ENCODE results near the gene U2AF1L4.
A peak's percentile ranks its signal among the peaks of the same experiment; 100 is the strongest.

U2AF1L4 gene

DNA sequence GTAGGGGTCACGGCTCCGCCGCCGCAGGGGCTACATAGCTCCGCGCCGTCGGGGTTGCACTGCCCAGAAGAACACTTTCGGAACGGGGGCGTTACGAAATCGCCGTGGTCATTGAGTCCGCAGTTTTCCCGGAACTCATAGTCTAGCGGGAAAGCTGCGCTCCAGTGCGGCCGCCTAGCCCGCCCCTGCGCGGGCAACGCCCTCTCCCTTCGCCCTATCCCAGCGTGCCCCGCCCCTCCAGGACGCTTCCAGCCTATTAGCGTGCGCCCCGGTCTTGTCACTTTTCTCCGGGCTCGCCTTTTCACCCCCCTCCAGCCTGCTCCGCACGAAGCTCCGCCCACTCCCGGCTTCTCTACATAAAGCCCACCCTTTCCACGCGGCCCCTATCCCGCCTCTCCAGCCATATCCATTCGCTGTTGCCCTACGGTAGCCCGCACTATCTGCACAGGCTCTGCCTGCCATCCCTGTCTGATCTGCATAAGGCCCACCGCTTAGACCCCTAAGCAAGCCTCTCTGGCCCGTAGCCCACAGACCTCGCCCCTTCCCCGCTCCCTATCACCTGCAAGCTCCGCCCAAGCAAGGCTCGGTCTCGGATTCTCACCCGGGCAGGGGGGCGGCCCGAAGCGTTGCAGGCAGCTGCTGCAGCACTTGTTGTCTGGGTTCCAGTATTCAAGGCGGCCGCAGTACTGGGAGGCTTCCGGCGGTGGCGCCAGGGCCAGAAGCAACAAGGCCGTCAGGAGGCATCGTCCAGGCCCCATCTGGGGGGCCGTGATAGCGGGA is 4.6 kb downstream of the U2AF1L4 start:
- peak; percentile 83 to 87 for DNase-seq (ENCODE audit: low read depth in 2 of 2)

DNA sequence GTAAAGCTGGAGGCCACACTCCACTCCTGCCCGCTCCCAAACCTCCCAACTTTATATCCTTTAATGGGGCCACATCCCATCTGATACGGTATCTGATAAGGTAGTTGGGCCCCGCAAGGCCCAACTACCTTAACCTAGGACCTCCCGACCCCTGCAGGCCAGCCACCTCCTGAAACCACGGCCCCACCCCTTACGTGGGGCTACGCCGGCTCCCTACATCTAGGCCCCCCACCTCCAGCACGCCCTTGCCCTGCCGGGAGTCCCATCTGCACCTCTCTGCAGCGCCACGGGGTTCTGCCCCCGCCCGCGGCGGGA is 5.2 kb downstream of the U2AF1L4 start:
- DNase-seq (ENCODE audit: low read depth in 2 of 2) = no peak

DNA sequence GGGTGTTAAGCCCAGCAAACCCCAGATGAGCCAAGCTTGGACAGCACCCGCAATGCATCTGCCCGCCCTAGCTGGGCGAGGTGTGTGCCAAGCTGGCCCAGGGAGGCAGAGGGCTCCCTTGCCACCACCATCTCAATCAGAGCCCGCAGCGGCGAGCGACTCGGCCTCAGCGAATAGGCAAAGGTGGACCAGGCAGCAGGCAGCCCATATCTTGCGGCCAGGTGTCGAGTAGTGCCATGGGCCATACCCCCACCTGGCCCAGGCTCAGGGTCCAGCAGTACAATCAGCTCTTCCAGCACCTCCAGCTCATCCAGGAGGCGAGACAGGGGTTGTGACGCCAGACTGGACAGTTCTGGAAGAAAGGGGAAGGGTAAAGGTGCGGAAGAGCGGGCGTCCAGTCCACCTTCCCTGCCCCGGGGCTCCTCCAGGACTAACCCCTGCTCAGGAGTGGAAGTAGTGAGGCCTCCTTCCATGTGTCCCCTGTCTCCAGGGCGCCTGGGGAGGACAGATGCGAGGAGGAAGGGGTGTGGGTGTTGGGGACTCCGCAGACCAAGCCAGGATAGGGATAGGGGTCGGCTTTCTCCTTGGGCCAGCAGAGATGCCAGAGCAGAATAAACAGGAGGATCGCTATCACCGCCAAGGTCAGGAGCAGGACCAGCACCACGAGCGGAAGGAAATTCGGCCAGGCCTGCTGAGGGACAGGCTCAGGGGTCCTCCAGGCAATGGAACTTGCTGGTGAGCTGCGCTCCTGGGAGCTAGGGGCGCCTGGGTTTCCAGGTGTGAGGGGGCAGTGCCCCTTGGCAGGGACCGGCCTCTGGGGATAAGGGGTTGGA is 5.7 kb downstream of the U2AF1L4 start:
- no peak for DNase-seq (ENCODE audit: low read depth in 2 of 2)

DNA sequence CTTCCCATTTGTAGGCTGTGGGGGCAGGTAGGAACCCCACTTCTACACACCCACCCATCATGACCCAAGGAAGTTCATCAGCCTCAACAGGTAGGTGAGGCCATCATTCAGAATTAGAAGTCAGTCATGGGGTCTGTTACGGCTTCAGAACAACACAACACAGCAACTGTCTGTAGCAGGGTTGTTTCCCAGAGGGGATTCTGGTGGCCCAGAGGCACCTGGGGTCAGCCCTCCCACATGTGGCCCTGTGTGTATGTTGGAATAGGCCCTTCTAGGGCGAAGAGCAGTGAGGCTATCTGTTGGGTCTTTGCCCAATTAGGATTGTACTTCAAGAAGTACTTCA is 6.4 kb downstream of the U2AF1L4 start:
- DNase-seq (ENCODE audit: low read depth in 2 of 2) = no peak

DNA sequence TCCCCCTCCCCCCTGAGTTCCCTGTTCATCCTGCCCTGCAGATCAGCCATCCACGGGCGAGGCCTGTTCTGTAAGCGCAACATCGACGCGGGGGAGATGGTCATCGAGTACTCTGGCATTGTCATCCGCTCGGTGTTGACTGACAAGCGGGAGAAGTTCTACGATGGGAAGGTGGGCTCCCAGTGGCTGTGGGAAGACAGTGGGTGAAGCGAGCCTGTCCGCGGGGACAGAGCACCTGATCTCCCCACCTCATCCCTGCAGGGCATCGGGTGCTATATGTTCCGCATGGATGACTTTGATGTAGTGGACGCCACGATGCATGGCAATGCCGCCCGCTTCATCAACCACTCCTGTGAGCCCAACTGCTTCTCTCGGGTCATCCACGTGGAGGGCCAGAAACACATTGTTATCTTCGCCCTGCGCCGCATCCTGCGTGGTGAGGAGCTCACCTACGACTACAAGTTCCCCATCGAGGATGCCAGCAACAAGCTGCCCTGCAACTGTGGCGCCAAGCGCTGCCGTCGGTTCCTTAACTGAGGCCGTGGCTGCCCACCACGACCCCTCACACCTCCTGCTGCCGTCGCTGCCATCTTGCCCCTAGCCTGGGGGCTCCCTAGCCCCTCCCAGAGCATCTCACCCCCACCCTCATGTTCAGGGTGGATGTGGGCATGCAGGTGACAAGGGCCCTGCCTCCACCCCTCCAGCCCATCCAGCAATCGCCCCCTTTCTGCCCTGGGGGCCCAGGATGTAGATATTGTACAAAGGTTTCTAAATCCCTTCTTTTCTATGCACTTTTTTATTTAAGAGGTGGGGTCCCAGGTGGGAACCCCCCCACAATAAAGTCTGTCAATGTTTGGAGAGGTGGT is 7.0 kb downstream of the U2AF1L4 start:
- DNase-seq (ENCODE audit: low read depth in 2 of 2) = no peak

DNA sequence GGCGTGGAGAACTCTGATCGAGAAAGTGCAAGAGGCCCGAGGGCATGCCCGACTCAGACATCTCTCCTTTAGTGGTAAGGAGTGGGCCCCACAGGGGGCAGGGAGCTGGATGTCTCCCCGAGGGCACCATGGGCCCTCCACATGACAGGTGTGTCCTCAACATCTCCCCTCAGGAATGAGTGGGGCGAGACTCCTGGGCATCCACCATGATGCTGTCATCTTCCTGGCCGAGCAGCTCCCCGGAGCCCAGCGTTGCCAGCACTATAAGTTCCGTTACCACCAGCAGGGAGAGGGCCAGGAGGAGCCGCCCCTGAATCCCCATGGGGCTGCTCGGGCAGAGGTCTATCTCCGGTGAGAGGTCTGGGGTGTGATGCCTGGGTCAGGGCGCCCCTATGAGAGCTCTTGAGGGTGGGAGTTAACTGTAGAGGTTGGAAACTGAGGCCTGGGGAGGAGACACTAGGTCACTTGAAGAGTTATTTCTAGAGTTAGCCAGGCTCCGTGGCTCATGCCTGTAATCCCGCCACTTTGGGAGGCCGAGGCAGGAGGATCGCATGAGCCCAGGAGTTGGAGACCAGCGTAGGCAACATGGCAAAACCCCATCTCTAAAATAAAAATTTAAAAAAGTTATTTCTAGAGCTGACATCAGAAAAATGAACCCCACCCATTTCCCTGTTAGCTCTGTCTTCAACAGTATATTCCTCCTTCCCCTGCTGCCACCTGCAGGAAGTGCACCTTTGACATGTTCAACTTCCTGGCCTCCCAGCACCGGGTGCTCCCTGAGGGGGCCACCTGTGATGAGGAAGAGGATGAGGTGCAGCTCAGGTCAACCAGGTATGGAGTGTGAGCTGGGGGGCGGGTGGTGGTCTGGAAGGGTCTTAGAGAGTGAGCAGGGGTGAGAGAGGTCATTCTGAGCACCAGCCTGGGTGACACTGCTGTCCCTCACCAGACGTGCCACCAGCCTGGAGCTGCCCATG is 8.0 kb downstream of the U2AF1L4 start:
- DNase-seq (ENCODE audit: low read depth in 2 of 2) = no peak

DNA sequence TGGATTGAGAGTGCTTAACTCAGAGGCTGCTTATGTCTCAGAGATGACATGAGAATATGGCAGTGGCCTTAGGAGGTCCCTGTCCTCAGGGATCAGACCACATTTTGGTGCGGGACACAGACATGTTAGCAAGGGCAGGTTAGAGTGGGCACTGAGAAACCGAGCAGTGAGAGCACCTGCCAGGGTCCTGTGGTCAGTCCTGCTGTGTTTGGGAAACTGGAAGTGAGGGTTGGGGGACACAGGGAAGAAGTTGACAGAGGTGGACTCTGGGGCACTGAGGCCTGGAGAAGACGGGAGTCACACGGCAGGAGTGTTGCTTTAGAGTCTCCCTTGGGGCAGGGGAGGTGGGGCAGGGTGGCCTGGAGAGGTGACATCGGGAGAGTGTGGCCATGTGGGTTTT is 10.3 kb downstream of the U2AF1L4 start:
- DNase-seq (ENCODE audit: low read depth in 2 of 2) = no peak

DNA sequence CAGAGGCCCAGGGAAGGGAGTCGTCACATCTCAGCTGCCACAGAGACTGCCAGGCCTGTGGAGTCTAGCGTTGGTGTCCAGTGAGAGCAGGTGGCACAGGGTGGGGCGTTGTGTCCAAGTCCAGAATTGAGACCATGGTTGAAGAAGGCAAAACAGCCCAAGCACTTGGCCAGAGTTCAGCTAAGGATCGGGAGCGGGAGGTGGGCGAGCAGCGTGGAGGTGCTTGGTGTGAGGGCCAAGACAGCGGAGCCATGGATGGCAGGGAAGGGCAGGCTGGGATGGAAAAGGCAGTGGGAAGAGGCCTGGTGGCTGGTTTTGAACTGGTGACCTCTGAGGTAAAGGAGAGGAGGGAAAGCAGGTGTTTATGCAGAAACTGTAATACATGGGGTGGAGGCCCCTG is 10.9 kb downstream of the U2AF1L4 start:
- DNase-seq (ENCODE audit: low read depth in 2 of 2) = no peak

DNA sequence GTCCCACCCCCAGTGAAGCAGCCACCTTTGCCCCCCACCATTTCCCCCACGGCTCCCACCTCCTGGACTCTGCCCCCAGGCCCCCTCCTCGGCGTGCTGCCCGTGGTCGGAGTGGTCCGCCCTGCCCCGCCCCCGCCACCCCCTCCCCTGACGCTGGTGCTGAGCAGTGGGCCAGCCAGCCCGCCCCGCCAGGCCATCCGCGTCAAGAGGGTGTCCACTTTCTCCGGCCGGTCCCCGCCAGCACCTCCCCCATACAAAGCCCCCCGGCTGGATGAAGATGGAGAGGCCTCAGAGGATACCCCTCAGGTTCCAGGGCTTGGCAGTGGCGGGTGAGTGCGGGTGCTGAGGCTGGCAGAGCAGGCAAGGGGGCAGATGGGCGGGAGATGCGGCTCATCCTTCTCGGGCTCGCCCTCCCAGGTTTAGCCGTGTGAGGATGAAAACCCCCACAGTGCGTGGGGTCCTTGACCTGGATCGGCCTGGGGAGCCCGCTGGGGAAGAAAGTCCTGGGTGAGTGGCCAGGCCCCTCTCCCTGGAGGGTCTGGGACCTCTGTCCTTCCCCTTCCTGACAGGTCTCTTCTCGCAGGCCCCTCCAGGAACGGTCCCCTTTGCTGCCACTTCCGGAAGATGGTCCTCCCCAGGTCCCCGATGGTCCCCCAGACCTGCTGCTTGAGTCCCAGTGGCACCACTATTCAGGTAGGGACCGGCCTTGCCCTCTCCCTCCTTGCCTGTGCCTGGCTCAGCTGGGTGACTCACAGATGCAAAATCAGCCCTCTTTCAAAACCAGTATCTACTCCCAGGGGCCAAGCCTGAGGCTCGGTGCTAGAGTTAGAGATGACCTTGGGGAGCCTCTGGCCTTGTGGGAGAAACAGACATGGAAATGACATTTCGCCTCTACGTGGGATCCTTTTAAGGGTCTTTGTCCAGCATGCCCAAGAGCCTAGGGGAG is 11.8 kb downstream of the U2AF1L4 start:
- DNase-seq (ENCODE audit: low read depth in 2 of 2) = no peak

DNA sequence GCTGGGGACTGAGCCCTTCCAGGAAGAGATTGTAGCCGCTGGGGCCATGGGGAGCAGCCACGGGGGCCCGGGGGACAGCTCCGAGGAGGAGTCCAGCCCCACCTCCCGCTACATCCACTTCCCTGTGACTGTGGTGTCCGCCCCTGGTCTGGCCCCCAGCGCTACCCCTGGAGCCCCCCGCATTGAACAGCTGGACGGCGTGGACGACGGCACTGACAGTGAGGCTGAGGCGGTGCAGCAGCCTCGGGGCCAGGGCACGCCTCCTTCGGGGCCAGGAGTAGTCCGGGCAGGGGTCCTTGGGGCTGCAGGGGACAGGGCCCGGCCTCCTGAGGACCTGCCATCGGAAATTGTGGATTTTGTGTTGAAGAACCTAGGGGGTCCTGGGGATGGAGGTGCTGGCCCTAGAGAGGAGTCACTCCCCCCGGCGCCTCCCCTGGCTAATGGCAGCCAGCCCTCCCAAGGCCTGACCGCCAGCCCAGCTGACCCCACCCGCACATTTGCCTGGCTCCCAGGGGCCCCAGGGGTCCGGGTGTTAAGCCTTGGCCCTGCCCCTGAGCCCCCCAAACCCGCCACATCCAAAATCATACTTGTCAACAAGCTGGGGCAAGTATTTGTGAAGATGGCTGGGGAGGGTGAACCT is 12.6 kb downstream of the U2AF1L4 start:
- DNase-seq (ENCODE audit: low read depth in 2 of 2) = no peak

DNA sequence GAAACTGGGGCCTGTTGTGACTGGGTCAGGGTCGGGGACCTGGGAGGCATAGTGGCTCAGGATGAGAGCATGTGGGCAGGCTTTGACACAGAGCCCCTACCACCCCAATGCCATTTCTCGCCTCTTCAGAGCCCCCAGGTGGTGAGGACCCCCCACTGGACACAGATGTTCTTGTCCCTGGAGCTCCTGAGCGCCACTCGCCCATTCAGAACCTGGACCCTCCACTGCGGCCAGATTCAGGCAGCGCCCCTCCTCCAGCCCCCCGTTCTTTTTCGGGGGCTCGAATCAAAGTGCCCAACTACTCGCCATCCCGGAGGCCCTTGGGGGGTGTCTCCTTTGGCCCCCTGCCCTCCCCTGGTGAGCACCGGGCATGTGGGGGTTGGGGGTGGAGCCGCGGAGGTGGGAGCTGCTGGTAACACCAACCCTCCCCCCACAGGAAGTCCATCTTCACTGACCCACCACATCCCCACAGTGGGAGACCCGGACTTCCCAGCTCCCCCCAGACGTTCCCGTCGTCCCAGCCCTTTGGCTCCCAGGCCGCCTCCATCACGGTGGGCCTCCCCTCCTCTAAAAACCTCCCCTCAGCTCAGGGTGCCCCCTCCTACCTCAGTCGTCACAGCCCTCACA is 13.3 kb downstream of the U2AF1L4 start:
- no peak for DNase-seq (ENCODE audit: low read depth in 2 of 2)

DNA sequence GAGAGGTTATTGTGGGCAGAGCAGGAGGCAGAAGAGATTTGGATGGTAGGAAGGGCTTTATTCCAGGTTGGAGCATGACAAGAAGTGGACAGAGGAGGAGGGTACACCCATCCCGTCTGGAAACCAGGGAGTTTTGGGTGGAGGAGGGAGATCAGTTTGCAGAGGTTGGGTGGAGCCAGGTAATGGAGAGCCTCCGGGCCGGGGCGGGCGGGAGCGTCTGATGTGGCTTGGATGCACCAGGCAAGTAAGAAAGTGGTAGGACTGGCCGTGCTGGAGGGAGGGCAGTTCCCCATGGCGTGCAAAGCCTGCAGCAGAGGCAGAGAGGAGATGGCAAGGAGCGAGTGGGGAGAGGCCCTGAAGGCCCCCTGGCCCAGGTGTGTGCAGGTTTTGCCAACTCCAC is 13.9 kb downstream of the U2AF1L4 start:
- DNase-seq (ENCODE audit: low read depth in 2 of 2) = no peak

DNA sequence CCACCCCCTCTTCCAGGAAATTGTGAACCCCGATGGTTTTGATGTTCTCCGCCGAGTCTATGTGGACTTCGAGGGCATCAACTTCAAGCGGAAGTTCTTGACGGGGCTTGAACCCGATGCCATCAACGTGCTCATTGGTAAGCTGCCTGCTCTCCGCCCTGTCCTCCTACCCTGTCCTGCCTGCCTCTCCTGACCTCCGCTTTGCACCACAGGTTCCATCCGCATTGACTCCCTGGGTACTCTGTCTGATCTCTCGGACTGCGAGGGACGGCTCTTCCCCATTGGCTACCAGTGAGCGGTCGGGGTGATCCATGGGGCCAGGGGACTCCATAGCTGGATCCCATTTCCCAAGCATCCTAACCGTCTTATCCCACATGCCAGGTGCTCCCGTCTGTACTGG is 14.9 kb downstream of the U2AF1L4 start:
- DNase-seq (ENCODE audit: low read depth in 2 of 2) = no peak

DNA sequence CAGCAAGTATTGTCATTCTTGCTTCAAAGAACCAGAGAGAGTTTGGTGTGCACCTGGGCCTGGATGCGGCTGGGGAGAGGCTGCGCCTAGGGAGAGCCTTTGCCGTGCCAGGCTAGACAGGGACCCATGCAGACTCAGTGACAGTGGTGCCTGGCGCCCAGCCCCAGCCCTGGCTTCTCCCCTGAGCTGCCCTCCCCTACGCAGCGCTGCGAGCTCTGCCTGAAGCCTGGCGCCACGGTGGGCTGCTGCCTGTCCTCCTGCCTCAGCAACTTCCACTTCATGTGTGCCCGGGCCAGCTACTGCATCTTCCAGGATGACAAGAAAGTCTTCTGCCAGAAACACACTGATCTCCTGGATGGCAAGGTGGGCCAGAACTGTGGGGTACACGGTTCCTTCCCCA is 15.5 kb downstream of the U2AF1L4 start:
- DNase-seq (ENCODE audit: low read depth in 2 of 2) = no peak

DNA sequence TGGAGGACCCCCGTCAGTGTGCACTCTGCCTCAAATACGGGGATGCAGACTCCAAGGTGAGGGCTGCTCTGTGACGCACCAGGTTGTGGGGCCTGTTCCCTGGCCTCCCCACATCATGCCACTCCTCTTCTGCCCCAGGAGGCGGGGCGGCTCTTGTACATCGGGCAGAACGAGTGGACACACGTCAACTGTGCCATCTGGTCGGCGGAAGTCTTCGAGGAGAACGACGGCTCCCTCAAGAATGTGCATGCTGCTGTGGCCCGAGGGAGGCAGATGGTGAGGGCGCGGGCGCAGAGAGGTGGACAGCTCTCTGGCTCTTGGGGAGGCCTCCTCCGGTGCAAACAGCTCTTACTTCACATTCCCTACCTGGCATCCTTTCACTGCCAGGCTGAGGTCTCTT is 16.2 kb downstream of the U2AF1L4 start:
- no peak for DNase-seq (ENCODE audit: low read depth in 2 of 2)

DNA sequence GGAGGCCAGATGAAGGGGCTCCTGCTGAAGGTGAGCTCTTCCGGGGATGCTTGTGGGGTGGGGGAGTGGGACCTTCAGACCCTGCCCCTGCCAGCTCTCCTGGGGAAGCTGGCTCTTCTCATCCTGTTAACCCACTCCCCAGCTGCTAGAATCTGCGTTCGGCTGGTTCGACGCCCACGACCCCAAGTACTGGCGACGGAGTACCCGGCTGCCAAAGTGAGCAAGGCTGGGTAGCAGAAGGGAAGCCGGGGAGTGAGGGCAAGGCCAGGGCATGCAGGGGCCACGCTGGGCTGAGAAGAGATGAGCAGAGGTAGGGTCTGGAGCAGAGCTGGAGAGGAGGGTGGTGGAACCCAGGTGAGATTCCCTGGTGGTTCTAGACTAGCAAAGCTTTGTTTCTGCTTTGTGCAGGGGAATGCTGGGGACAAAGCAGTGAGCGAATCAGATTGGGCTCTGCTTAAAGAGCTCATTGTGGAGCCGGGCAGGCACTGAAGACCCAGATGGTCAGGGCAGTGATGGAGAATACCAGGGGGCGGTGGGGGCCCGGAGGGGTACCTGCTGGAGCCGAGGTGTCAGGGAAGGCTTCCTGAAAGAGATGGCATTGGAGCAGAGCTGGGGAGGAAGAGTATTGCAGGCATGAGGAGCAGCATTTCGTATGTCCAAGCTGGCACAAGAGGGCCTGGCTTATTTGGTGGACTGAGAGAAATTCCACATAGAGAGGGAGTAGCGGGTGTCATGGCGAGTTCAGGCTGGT is 17.1 kb downstream of the U2AF1L4 start:
- no peak for DNase-seq (ENCODE audit: low read depth in 2 of 2)

DNA sequence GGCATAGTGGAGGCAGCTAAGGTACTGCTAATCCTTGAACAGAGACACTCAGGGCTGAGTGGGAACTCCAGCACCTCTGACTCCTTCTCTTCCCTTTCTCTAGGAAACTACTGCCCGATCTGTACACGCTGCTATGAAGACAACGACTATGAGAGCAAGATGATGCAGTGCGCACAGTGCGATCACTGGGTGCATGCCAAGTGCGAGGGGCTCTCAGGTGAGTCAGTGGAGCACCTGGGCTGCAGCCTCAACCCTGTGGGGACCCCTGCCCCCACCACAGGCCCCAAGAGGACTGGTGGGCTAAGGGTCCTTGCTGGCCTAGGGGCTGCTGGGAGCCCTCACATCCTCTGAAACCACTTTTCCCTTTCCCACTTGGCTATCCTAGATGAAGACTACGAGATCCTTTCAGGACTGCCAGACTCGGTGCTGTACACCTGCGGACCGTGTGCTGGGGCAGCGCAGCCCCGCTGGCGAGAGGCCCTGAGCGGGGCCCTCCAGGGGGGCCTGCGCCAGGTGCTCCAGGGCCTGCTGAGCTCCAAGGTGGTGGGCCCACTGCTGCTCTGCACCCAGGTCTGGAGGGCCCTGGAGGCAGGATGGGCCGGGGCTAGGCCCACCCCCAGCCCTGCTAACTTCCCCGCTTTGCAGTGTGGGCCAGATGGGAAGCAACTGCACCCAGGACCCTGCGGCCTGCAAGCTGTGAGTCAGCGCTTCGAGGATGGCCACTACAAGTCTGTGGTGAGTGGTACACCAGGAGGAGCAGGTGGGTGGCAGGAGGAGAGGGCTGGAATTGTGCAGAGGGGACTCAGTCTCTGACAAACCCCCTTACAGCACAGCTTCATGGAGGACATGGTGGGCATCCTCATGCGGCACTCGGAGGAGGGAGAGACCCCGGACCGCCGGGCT is 17.9 kb downstream of the U2AF1L4 start:
- DNase-seq (ENCODE audit: low read depth in 2 of 2) = no peak

Data from fibroblast of skin of left biceps (primary cell).